ENCODE data around the gene UGT1A5. TPM values are rescaled to one million over a fixed set of nuclear protein-coding genes. Genes with fewer than 3 reads are reported as not detected.
"Not testable (repeated sequence)": the region's sequence is repeated elsewhere in the genome, so short reads cannot be mapped to it uniquely, and the experiment has no call there.

UGT1A5 gene
- polyA plus RNA-seq, 1 donor from 2014 or later = not detected

GRCh38 chr2:233736868-233737653, 24.4 kb downstream of the UGT1A5 start:
- not testable (repeated sequence) for H3K27me3 ChIP-seq (ENCODE audit: insufficient read depth, low read depth, low read length); H3K9ac ChIP-seq (ENCODE audit: low read length); H4K20me1 ChIP-seq (ENCODE audit: insufficient read depth); H3K36me3 ChIP-seq (ENCODE audit: insufficient read depth, low read length); H3K4me3 ChIP-seq (ENCODE audit: low read length); H3F3A ChIP-seq (ENCODE audit: insufficient read depth, low read length, poor library complexity, severe bottlenecking); H3K9me3 ChIP-seq (ENCODE audit: low read length); H3K4me2 ChIP-seq (ENCODE audit: low read length); H3K27ac ChIP-seq (ENCODE audit: low read length); H2AFZ ChIP-seq (ENCODE audit: low read depth, low read length); H3K79me2 ChIP-seq (replicated peaks; ENCODE audit: insufficient read depth, low read length); H3K9me2 ChIP-seq (ENCODE audit: insufficient read depth, low read length)

- no peaks in the 10 kb centered on the region for H3K79me2 ChIP-seq (replicated peaks; ENCODE audit: insufficient read depth, low read length)
- no peak overlapping the region for H3K27ac ChIP-seq (ENCODE audit: low read length)
- TF ChIP-seq EP300 (conservative IDR thresholded peaks at IDR 0.05; ENCODE audit: poor library complexity, severe bottlenecking) (no peak), CTCF (IDR thresholded peaks at IDR 0.05; ENCODE audit: poor library complexity, severe bottlenecking) (no peak), MXI1 (conservative IDR thresholded peaks at IDR 0.05; ENCODE audit: poor library complexity, severe bottlenecking) (no peak), RAD21 (conservative IDR thresholded peaks at IDR 0.05) (no peak)
- H3K9ac ChIP-seq (ENCODE audit: low read length) = no peak overlapping the region
- H2AFZ ChIP-seq (ENCODE audit: low read depth, low read length) = no peak overlapping the region
- H3K36me3 ChIP-seq (ENCODE audit: insufficient read depth, low read length) = no peaks in the 10 kb centered on the region
- no peak overlapping the region for H3K4me3 ChIP-seq (ENCODE audit: low read length)
- H3K27me3 ChIP-seq (ENCODE audit: insufficient read depth, low read depth, low read length) = no peaks in the 10 kb centered on the region
- no peak overlapping the region for H3K4me2 ChIP-seq (ENCODE audit: low read length)
- no peaks in the 10 kb centered on the region for H3K9me2 ChIP-seq (ENCODE audit: insufficient read depth, low read length)
- H3F3A ChIP-seq (ENCODE audit: insufficient read depth, low read length, poor library complexity, severe bottlenecking) = no peaks in the 10 kb centered on the region
- H3K9me3 ChIP-seq (ENCODE audit: low read length) = no peaks in the 10 kb centered on the region
- no peaks in the 10 kb centered on the region for H4K20me1 ChIP-seq (ENCODE audit: insufficient read depth)
Measured at GRCh38 chr2:233740870-233741269, 28.2 kb downstream of the UGT1A5 start.

DNA sequence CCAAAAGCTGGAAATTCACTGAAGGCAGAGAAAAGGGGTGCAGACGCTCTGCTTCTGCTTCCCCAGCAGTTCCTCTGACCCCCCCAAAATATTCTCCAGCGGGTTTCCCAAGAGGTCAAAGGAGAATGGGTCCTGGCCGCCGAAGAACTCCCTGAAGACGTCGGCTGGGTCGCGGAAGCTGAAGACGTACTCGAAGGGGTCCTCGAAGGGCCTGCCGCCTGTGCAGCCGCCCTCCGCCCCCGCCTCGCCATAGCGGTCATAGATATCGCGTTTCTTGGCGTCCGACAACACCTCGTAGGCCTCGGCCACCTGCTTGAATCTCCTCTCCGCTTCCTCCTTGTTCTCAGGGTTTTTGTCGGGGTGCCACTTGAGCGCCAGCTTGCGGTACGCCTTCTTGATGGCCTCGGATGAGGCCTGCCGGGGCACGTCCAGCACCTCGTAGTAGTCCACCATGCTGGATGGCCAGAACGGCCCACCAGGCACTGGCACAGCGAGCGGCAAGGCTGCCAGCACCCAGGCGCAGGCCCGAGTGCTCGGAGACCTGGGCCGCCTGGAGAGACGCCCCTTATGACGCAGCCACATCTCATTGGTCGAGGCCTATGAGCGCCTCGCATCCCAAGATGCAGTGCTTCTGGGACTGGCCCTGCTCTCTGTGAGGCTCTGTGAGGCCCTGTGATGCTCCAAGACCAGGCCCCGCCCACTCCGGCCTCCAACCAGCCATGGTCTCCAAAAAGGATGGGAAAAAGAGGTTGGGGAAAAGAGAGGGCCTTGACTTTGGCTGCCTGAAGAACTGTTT, 31.0 kb downstream of the UGT1A5 start:
- TF ChIP-seq POLR2AphosphoS5 (IDR thresholded peaks at IDR 0.05) (no peak), RAD21 (conservative IDR thresholded peaks at IDR 0.05) (no peak), SMC3 (conservative IDR thresholded peaks at IDR 0.05; ENCODE audit: poor library complexity) (no peak), TAF1 (IDR thresholded peaks at IDR 0.05; ENCODE audit: low read depth) (no peak)
- H3F3A ChIP-seq (ENCODE audit: insufficient read depth, low read length, poor library complexity, severe bottlenecking) = no peaks in the 10 kb centered on the region
- no peaks in the 10 kb centered on the region for H3K27me3 ChIP-seq (ENCODE audit: insufficient read depth, low read depth, low read length)
- H3K79me2 ChIP-seq (replicated peaks; ENCODE audit: insufficient read depth, low read length) = no peaks in the 10 kb centered on the region
- H3K9me3 ChIP-seq (ENCODE audit: low read length) = no peaks in the 10 kb centered on the region
- no peaks in the 10 kb centered on the region for H3K36me3 ChIP-seq (ENCODE audit: insufficient read depth, low read length)
- H4K20me1 ChIP-seq (ENCODE audit: insufficient read depth) = no peaks in the 10 kb centered on the region
- H3K9ac ChIP-seq (ENCODE audit: low read length) = no peak overlapping the region
- H2AFZ ChIP-seq (ENCODE audit: low read depth, low read length) = no peak overlapping the region
- H3K27ac ChIP-seq (ENCODE audit: low read length) = no peak overlapping the region
- H3K9me2 ChIP-seq (ENCODE audit: insufficient read depth, low read length) = no peaks in the 10 kb centered on the region
- no peak overlapping the region for H3K4me3 ChIP-seq (ENCODE audit: low read length)
- H3K4me2 ChIP-seq (ENCODE audit: low read length) = no peak overlapping the region

All from neural cell (in vitro differentiated cells).